Fibroblast of pulmonary artery (primary cell): Measurements from ENCODE around the gene HACL1.

Experiments used
- DNase-seq: peaks from one replicate; pipeline ENCODE4 v3.0.0-alpha.2; 2010; ENCODE audit warnings: low read depth
- H3K4me3 ChIP-seq: replicated peaks from 2 replicates; pipeline ENCODE4 v1.5.1; 2011; ENCODE audit warnings: low read depth, mild to moderate bottlenecking, control low read depth, low read length, moderate library complexity
- CTCF ChIP-seq: IDR thresholded peaks from 2 replicates; pipeline ENCODE4 v1.5.1; 2011; ENCODE audit warnings: mild to moderate bottlenecking, control low read depth, low read length, inconsistent platforms; ENCODE audit errors: missing control alignments

HACL1 gene

GRCh38 chr3:15592968-15593367 is 8.4 kb downstream of the HACL1 start:
- TF ChIP-seq CTCF, result no peak
- no peak for DNase-seq
- no peak overlapping the region for H3K4me3 ChIP-seq

- DNase-seq, result no peak
- no peak for TF ChIP-seq CTCF
- no peak overlapping the region for H3K4me3 ChIP-seq
Observed at GRCh38 chr3:15591928-15592327, 9.4 kb downstream of the HACL1 start.

- DNase-seq, result no peak
- no peak overlapping the region for H3K4me3 ChIP-seq
- TF ChIP-seq CTCF, result no peak
Observed at GRCh38 chr3:15591242-15591641, 10.1 kb downstream of the HACL1 start.

GRCh38 chr3:15585111-15585845 is 16.1 kb downstream of the HACL1 start:
- no peak for TF ChIP-seq CTCF
- H3K4me3 ChIP-seq, result no peak overlapping the region
- DNase-seq, result no peak

- DNase-seq, result no peak
- no peak overlapping the region for H3K4me3 ChIP-seq
- no peak for TF ChIP-seq CTCF
Observed at GRCh38 chr3:15581471-15582394, 19.6 kb downstream of the HACL1 start.

GRCh38 chr3:15579051-15579450 is 22.3 kb downstream of the HACL1 start:
- no peak overlapping the region for H3K4me3 ChIP-seq
- TF ChIP-seq CTCF, result no peak
- no peak for DNase-seq
